Measurements from ENCODE around the gene SORBS2. TPM values are rescaled to one million over a fixed set of nuclear protein-coding genes. Genes with fewer than 3 reads are reported as not detected.
A peak's percentile ranks its signal among the peaks of the same experiment; 100 is the strongest.

SORBS2 gene
- total and polyA plus RNA-seq, 2 donors (not counting 3 experiments of a cell fraction or from before 2014, with no cell fraction given): 69.8 to 82.5 TPM

GRCh38 chr4:185597532-185598188, 214.3 kb downstream of the SORBS2 start:
- intact Hi-C loops (cut with micrococcal nuclease): loop anchor here (1.0 to 10.0 kb wide), 10 partner anchors 37 to 553 kb away; partner anchors contain the start of genes CCDC110, CFAP97 and PDLIM3
- Histone ChIP-seq H3K4me1 (ENCODE audit: control insufficient read depth, extremely low read depth, insufficient read depth, low read length) (no peaks in the 10 kb centered on the region), H3K27ac (ENCODE audit: insufficient read depth, low read depth, low read length) (no peak overlapping the region), H3K9me3 (replicated peaks; ENCODE audit: control insufficient read depth, insufficient read depth, low read length) (no peaks in the 10 kb centered on the region), H3K4me3 (replicated peaks in 1 of 3; ENCODE audit: insufficient read depth in 1 of 3, low read depth in 1 of 3, low read length in 3 of 3) (no peak overlapping the region), H3K9me1 (replicated peaks; ENCODE audit: control insufficient read depth, extremely low read depth, insufficient read depth, low read length) (no peaks in the 10 kb centered on the region), H3K9ac (replicated peaks; ENCODE audit: extremely low read depth, insufficient read depth, low read length) (no peak overlapping the region), H4K20me1 (replicated peaks; ENCODE audit: control insufficient read depth, extremely low read depth, insufficient read depth, low read length) (no peaks in the 10 kb centered on the region), H3K27me3 (ENCODE audit: control insufficient read depth in 2 of 2, insufficient read depth in 2 of 2, low read length in 2 of 2) (no peaks in the 10 kb centered on the region), H3K4me2 (ENCODE audit: insufficient read depth, low read length) (no peak overlapping the region), H3K36me3 (ENCODE audit: control insufficient read depth in 2 of 2, extremely low read depth in 1 of 2, insufficient read depth in 2 of 2, low read length in 2 of 2) (no peaks in the 10 kb centered on the region), H2AFZ (ENCODE audit: low read depth, low read length) (no peak overlapping the region), H3K79me2 (ENCODE audit: control insufficient read depth, insufficient read depth, low read length) (no peaks in the 10 kb centered on the region)
- CTCF ChIA-PET: interaction anchor here (0.5 to 5.0 kb wide), 78 partner anchors 8 to 593 kb away, joined by 3 to 107 read pairs (median 4); partner anchors contain the start of genes ANKRD37, CCDC110, LRP2BP and PDLIM3
- TF ChIP-seq GATA2 (IDR thresholded peaks at IDR 0.05; ENCODE audit: insufficient read depth, insufficient read length, low read depth, low read length) (no peak), MAX (IDR thresholded peaks at IDR 0.05; ENCODE audit: insufficient read depth, insufficient read length) (no peak)
- TF ChIP-seq, protein P1, sequence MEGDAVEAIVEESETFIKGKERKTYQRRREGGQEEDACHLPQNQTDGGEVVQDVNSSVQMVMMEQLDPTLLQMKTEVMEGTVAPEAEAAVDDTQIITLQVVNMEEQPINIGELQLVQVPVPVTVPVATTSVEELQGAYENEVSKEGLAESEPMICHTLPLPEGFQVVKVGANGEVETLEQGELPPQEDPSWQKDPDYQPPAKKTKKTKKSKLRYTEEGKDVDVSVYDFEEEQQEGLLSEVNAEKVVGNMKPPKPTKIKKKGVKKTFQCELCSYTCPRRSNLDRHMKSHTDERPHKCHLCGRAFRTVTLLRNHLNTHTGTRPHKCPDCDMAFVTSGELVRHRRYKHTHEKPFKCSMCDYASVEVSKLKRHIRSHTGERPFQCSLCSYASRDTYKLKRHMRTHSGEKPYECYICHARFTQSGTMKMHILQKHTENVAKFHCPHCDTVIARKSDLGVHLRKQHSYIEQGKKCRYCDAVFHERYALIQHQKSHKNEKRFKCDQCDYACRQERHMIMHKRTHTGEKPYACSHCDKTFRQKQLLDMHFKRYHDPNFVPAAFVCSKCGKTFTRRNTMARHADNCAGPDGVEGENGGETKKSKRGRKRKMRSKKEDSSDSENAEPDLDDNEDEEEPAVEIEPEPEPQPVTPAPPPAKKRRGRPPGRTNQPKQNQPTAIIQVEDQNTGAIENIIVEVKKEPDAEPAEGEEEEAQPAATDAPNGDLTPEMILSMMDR (IDR thresholded peaks at IDR 0.05; ENCODE audit: extremely low read depth in 1 of 2, insufficient read depth in 1 of 2, low read depth in 1 of 2, low read length in 2 of 2): peak; percentile 95 to 96
- no TSS peak for BruUV-seq (replicated peaks)
- FAIRE-seq (peak; percentile 96), DNase-seq (ENCODE audit: low read depth, low spot score) (peak; percentile 84)
- dilution Hi-C loops (cut with MboI; ENCODE audit: extremely low pct_ligation_motif_present, low sequenced_read_pairs): no loop called here
- POLR2A ChIA-PET: interaction anchor here (1.3 kb wide), 1 partner anchor 62 kb away, joined by 4 read pairs; the partner anchor contains the start of gene PDLIM3

Data from endothelial cell of umbilical vein (primary cell).